ENCODE data around the gene DARS2. TPM values are rescaled to one million over a fixed set of nuclear protein-coding genes. Genes with fewer than 3 reads are reported as not detected.
"Not testable (repeated sequence)": the region's sequence is repeated elsewhere in the genome, so short reads cannot be mapped to it uniquely, and the experiment has no call there.

DARS2 gene
- total RNA-seq, 2 donors from 2014 or later = 7.5 to 11.2 TPM

DNA sequence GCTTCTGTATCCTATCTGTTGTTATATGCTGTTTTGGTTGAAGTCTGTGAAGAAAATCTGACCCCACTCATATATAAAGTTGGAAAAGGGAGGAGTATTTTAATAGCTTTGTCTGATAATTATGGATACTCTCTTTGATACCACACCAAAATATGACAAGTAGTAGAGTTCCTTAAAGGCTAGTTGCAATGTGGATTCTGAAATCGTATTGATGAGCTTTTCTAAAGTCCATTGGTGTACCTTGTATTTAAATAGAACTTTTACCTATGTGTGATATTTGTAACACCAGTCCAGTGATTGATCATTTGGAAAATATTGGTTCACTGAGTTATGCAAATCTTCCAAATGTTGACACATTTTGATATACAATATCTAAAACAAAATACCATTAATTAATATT, 35.6 kb downstream of the DARS2 start:
- DNase-seq (no peak), ATAC-seq (no peak)
- H3K4me3 ChIP-seq = no peak overlapping the region
- H3K36me3 ChIP-seq (replicated peaks in 1 of 2; ENCODE audit: insufficient read depth in 1 of 2, low read depth in 2 of 2) = peaks cover 0 to 13% of the 10 kb centered on the region in 2 donors
- H3K9me3 ChIP-seq = no peaks in the 10 kb centered on the region
- intact Hi-C loops (cut with DNase I) = loop anchor here (10.0 kb wide), 1 partner anchor 95 kb away; no protein-coding TSS in a partner anchor
- TF ChIP-seq POLR2A (IDR thresholded peaks at IDR 0.05) = no peak
- TF ChIP-seq, protein P1, sequence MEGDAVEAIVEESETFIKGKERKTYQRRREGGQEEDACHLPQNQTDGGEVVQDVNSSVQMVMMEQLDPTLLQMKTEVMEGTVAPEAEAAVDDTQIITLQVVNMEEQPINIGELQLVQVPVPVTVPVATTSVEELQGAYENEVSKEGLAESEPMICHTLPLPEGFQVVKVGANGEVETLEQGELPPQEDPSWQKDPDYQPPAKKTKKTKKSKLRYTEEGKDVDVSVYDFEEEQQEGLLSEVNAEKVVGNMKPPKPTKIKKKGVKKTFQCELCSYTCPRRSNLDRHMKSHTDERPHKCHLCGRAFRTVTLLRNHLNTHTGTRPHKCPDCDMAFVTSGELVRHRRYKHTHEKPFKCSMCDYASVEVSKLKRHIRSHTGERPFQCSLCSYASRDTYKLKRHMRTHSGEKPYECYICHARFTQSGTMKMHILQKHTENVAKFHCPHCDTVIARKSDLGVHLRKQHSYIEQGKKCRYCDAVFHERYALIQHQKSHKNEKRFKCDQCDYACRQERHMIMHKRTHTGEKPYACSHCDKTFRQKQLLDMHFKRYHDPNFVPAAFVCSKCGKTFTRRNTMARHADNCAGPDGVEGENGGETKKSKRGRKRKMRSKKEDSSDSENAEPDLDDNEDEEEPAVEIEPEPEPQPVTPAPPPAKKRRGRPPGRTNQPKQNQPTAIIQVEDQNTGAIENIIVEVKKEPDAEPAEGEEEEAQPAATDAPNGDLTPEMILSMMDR (IDR thresholded peaks at IDR 0.05) = no peak
- no peak overlapping the region for H3K27ac ChIP-seq
- H3K27me3 ChIP-seq = no peaks in the 10 kb centered on the region
- peaks cover 14% of the 10 kb centered on the region for H3K4me1 ChIP-seq
- WGBS, 2 donors = 89 to 96% methylated on average over 1 of the region's 1 CpG

DNA sequence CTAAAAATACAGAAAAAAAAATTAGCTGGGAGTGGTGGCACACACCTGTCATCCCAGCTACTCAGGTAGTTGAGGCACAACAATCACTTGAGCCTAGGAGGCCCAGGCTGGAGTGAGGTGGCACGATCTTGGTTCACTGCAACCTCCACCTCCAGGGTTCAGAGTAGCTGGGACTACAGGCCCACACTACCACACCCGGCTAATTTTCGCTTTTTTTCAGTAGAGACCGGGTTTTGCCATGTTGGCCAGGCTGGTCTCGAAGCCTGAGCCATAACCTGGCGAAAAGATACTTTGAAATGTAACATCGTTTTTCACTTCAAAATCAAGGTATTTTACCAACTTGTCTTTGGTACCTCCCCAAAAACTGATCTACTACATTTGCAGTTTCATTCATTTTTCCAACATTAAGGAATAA, 37.3 kb downstream of the DARS2 start:
- intact Hi-C loops (cut with DNase I) = loop anchor here (10.0 kb wide), 1 partner anchor 93 kb away; no protein-coding TSS in a partner anchor
- no peak for ATAC-seq
- DNase-seq = no peak
- H3K9me3 ChIP-seq = no peaks in the 10 kb centered on the region
- TF ChIP-seq, protein P1 (IDR thresholded peaks at IDR 0.05) = no peak
- TF ChIP-seq POLR2A (IDR thresholded peaks at IDR 0.05) = no peak
- H3K36me3 ChIP-seq (replicated peaks in 1 of 2; ENCODE audit: insufficient read depth in 1 of 2, low read depth in 2 of 2) = peaks cover 0 to 15% of the 10 kb centered on the region in 2 donors
- H3K27me3 ChIP-seq = no peaks in the 10 kb centered on the region
- H3K4me3 ChIP-seq = no peak overlapping the region
- no peak overlapping the region for H3K27ac ChIP-seq
- 95 to 98% methylated on average over 7 of the region's 7 CpGs for WGBS, 2 donors
- peaks cover 30% of the 10 kb centered on the region for H3K4me1 ChIP-seq

DNA sequence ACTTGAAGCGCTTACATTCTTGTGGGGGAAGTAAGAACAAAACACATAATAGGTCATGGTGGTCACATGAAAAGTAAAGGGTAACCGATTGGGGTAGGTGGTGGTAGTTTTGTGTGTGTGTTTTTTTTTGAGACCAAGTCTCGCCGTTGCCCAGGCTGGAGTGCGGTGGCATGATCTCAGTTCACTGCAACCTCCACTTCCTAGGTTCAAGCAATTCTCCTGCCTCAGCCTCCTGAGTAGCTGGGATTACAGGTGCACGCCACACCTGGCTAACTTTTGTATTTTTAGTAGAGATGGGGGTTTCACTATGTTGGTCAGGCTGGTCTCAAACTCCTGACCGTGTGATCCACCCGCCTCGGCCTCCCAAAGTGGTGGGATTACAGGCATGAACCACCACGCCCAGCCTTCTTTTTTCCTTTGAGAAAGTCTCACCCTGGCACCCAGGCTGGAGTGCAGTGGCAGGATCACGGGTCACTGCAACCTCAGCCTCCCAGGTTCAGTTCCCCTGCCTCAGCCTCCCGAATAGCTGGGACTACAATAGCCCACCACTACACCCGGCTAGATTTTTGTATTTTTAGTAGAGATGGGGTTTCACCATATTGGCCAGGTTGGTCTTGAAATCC, 37.8 kb downstream of the DARS2 start:
- not testable (repeated sequence) for ATAC-seq
- 90 to 94% methylated on average over 13 of the region's 13 CpGs for WGBS, 2 donors

DNA sequence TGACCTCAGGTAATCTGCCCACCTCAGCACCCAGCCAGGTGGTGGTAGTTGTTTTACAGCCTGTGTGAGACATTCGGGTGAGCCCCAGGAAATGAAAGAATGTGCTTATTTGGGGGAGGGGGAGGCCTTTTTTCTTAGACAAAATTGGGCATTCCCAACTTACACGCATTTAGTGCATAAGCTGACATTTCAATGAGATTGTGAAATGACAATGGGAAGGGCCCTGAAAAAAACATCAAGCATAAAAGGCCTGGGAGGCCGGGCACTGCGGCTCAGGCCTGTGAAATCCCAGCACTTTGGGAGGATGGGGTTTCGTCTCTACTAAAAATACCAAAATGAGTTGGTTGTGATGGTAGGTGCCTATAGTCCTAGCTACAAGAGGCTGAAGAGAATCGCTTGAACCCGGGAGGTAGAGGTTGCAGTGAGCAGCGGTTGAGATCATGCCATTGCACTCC, 38.3 kb downstream of the DARS2 start:
- WGBS, 2 donors = 83 to 94% methylated on average over 8 of the region's 8 CpGs
- Histone ChIP-seq H3K4me3 (no peak overlapping the region), H3K9me3 (no peaks in the 10 kb centered on the region), H3K36me3 (replicated peaks in 1 of 2; ENCODE audit: insufficient read depth in 1 of 2, low read depth in 2 of 2) (peaks cover 0 to 15% of the 10 kb centered on the region in 2 donors), H3K4me1 (peaks cover 33% of the 10 kb centered on the region), H3K27ac (peak overlapping the region in 1 of 4 donors; percentile 13), H3K27me3 (no peaks in the 10 kb centered on the region)
- no peak for TF ChIP-seq POLR2A (IDR thresholded peaks at IDR 0.05)
- TF ChIP-seq, protein P1 (IDR thresholded peaks at IDR 0.05) = no peak
- intact Hi-C loops (cut with DNase I) = loop anchor here (10.0 kb wide), 1 partner anchor 92 kb away; no protein-coding TSS in a partner anchor
- DNase-seq = no peak
- ATAC-seq = no peak

More for the DNA sequence above, 37.8 kb downstream of the DARS2 start:
- not testable (repeated sequence) for H3K27me3 ChIP-seq, H3K9me3 ChIP-seq, H3K4me3 ChIP-seq, DNase-seq
- peaks cover 0 to 15% of the 10 kb centered on the region in 2 donors for H3K36me3 ChIP-seq (replicated peaks in 1 of 2; ENCODE audit: insufficient read depth in 1 of 2, low read depth in 2 of 2)
- peak overlapping the region in 1 of 4 donors; percentile 13 for H3K27ac ChIP-seq
- peaks cover 33% of the 10 kb centered on the region for H3K4me1 ChIP-seq
- intact Hi-C loops (cut with DNase I) = loop anchor here (10.0 kb wide), 1 partner anchor 93 kb away; no protein-coding TSS in a partner anchor

DNA sequence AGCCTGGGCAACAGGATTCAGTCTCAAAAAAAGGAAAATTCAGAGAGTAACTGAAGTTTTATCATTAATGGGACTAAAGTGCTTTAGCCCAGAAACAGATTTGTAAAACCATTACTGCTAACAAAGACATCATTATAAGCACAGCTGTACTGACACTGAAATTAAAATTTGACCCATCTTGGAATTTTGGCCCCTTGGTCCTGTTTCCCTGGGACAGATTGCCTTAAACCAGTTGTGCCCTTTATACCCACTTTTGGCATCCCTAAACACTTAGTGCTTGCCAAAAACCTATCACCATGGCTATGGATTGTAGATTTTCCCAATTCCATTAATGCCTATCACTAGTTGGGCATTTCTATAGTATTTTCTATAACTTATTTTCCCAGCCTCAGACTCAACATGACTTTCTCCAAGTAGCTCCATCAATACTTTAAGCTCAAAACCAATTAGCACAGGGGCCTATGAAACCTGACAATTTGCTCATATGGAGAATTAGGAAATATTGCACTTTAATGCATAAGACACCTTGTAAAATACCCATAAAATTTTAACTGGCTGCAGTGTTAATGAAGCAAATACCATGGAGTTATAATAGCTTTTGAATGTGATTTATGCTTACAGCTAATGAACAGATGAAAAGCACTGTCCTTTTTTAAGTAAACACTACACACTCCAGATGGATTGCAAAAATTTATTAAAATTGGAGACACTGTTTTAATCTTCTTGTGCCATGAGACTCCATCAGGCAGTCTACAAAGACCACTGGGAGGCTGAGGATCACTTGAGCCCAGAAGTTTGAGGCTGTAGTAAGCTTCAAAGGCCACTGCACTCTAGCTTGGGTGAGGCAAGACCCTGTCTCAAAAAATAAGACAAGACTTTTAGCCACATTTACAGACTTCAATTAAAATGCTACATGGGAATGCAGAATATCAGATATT, 39.0 kb downstream of the DARS2 start:
- intact Hi-C loops (cut with DNase I) = loop anchor here (10.0 kb wide), 1 partner anchor 91 kb away; no protein-coding TSS in a partner anchor
- H3K4me1 ChIP-seq = peaks cover 33% of the 10 kb centered on the region
- H3K4me3 ChIP-seq = no peak overlapping the region
- no peak overlapping the region for H3K27ac ChIP-seq
- H3K9me3 ChIP-seq = no peaks in the 10 kb centered on the region
- H3K36me3 ChIP-seq (replicated peaks in 1 of 2; ENCODE audit: insufficient read depth in 1 of 2, low read depth in 2 of 2) = peaks cover 0 to 15% of the 10 kb centered on the region in 2 donors
- no peaks in the 10 kb centered on the region for H3K27me3 ChIP-seq
- ATAC-seq (no peak), DNase-seq (no peak)
- TF ChIP-seq POLR2A (IDR thresholded peaks at IDR 0.05) = no peak
- TF ChIP-seq, protein P1 (IDR thresholded peaks at IDR 0.05) = no peak
